GM18507 (cell line): ENCODE results near the gene UPF2.
A peak's percentile ranks its signal among the peaks of the same experiment; 100 is the strongest.
"Not testable (repeated sequence)": the region's sequence is repeated elsewhere in the genome, so short reads cannot be mapped to it uniquely, and the experiment has no call there.

ENCODE experiments used
- DNase-seq: peaks from one replicate; pipeline ENCODE4 v3.0.0; 2011; ENCODE audit warnings: low read depth; ENCODE audit not compliant: insufficient read length; ENCODE audit errors: extremely low spot score
- FAIRE-seq: peaks from 2 replicates; lab custom pipeline; 2011; peaks lifted over from hg19 to GRCh38; lab: Jason Lieb, UNC

UPF2 gene

DNA sequence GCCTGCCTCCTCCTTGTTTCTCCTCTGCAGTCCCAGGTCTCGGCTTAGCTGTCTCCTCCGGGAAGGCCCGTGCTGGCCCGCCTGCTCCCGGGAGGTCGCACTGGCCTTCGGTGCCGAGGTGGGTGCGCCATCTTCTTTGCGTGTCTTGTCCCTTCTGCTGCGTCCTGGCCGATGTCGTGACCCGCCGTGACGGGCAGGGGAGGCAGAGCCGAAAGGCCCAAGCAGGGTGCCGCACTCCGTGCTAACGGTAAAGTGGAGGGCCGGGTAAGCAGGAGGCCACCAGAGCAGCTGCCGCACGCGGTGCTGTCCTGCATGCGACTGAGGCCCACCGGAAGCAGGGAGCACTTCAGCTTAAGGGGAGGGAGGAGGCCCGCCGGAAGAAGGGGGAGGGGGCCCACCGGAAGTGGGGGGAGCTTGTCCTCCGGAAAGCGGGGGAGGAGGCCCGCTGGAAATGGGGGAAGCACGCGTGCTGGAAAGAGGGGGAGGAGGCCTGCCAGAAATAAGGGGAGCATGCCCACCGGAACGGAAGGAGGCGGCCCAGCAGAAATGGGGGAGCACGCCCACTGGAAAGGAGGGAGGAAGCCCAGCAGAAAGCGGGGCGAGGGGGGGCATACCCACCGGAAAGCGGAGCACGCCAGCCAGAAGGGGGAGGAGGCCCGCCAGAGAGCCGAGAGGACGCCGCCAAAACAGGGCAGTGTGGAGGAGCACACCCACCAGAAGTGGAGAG lies 148.1 kb downstream of the UPF2 start:
- no peak for FAIRE-seq

DNA sequence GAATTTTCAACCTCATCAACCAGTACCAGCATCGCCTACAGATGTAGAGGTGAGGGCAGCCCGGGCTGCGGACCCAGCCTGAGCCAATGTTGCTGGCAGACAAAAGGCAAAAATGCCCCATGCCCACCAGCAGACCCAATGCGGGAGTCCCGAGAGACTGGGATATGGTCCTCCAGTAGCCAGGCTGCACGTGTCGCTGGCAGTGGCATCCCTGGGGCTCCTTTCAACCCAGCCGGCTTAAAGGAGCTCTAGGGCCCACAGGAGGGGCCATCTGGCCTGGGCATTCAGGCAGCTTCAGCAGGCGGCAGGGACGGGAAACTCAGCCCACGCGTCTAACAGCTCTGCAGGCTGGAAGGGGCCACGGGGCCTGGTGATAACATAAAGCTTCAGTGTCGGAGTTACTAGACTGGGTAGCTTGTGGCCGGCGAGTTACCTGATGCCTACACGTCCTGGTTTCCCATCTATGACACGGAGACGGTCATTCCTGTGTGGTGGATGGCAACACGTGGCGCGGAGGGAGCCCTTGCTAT lies 148.8 kb downstream of the UPF2 start:
- DNase-seq: no peak
- no peak for FAIRE-seq

More for the DNA sequence above, 148.1 kb downstream of the UPF2 start:
- DNase-seq: no peak

DNA sequence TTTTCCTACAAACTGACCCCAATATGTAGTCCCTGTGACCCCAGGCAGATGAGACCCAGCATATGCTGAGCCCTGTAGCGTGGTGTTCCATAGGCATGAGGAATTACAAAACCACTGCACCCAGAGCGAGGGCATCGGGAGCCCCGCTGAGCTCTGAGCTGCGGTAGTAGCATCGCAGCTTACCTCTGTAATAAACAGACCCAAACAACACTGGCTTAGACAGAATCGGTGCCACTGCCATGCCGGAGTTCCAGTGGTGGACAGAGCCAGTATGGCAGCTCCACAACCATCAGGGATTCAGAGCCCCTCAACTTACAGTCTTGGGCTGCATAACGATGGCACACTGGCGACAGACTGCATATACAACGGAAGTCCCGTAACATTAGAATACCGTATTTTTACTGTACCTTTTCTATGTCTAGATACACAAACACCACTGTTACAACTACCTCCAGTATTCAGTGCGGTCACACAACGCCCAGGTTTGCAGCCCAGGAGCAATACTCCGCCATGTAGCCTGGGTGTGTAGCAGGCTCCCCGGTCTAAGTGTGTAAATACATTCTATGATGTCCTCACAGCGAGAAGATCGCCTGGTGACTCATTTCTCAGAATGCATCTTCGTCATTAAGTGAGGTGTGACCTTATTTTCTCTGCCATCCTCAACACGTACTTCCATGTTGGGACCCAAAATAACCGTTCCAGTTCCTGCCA lies 150.7 kb downstream of the UPF2 start:
- no peak for FAIRE-seq

DNA sequence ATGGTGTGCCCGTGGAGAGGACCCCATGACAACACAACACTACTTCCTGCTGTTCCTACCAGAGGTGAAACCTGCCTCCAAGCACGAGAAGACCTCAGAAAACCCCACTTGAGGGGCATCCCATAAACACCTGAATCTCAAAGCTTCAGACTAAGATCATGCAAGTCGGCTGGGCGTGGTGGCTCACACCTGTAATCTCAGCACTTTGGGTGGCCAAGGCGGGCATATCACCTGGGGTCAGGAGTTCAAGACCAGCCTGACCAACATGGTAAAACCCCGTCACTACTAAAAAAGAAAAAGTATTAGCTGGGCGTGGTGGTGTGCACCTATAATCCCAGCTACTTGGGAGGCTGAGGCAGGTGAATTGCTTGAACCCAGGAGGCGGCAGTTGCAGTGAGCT lies 153.3 kb downstream of the UPF2 start:
- not testable (repeated sequence) for FAIRE-seq, DNase-seq

More for the DNA sequence above, 150.7 kb downstream of the UPF2 start:
- DNase-seq: no peak

DNA sequence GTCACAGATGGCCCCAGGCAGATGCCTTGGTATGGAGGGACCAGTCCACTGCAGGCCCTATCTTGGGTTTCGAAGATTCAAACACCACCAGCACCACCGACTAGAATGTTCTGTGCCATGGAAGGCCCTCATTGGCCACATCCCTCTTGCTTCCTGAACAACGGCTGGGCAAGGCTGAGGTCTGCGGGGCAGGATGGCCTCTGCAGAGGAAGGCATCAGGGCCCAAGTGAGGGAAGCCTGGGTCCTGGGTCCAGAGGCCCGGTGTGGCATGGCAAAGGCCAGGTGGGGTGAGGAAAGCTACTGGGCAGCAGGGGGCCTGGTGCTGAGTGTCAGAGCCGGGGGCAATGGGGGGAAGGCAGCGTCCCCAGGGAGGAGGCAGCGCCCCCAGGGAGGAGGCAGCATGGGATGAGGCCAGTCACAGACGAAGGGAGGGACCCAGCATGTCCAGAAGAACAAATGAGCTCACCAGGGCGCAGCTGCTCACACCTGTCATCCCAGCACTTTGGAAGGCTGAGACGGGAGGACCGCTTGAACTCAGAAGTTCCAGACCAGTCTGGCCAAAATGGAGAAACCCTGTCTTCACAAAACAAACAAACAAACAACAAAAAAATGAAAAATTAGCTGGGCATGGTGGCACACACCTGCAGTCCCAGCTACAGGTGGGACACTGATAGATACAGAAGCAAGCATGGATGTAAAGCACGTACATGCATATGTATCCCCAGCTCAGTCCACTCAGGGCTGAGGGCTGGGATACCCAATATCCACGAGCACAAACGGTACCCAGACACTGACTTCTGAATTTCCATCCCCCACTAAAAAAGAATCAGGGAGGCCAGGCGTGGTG lies 155.0 kb downstream of the UPF2 start:
- DNase-seq: no peak
- no peak for FAIRE-seq

DNA sequence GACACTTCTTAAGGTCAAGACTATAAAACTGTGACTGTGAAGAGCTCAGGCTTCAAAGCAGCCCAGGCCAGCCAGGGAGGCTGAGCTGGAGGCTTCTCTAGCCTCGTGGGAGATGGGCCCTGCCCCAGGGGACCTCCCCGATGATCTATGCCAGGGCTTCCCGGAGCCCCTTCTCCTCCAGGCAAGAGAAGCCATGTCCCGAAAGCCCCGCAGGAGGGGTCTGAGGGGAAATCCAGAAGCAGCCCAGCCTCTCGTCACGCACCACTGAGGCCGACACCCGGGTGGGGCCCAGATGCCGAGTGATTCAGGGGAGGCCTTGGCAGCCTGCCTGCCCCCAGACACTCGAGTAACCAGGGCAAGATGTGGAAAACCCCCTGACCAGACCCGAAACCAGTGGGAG lies 155.8 kb downstream of the UPF2 start:
- FAIRE-seq: peak; percentile 83
- no peak for DNase-seq

DNA sequence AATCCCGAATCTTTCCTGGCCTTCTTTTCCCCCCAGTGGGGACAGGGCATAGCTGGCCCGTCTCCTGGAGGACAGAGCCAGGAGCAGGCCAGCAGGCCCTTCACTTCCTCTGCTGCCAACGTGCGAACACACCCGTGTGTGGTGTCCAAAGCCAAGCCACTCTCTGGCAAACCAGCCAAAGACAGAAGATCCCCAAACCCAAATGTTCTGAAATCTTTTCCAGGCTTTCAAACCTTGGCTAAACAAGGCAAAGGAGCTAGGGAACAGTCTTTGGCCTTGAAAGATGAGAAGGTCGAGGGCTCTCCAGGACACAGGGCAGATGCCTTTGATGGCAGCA lies 156.5 kb downstream of the UPF2 start:
- DNase-seq (no peak), FAIRE-seq (no peak)

DNA sequence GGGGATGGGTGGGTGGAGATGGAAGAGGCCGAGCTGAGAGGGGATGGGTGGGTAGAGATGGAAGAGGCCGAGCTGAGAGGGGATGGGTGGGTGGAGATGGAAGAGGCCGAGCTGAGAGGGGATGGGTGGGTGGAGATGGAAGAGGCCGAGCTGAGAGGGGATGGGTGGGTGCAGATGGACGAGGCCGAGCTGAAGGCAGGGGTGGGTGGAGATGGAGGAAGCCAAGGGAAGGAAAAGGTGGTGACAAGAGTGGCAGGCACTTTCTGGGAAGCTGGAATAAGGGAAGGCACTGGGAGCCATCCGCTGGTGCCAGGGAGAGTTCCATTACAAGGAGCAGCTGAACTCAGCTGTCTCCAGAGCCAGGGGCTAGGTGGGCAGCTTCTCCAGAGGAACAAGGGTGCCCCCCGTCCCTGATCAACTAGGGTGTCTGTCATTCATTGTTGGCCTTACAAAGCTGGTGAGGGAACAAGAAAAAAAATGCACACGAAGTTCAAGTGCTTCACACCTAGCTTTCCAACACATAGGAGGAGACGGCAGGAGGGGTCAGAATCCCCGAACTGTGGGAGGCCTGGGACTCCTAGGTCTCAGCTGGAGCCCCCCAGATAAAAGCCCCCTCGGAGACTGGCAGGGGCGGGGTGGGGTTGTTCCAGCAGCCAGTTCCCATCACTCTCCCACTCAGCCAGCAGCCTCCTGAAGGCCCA lies 157.0 kb downstream of the UPF2 start:
- DNase-seq (no peak), FAIRE-seq (no peak)

GRCh38 chr10:11884706-11885423 lies 157.7 kb downstream of the UPF2 start:
- no peak for FAIRE-seq
- DNase-seq: no peak

GRCh38 chr10:11882646-11883375 lies 159.8 kb downstream of the UPF2 start:
- DNase-seq (no peak), FAIRE-seq (no peak)

GRCh38 chr10:11881477-11882417 lies 160.9 kb downstream of the UPF2 start:
- DNase-seq: no peak
- FAIRE-seq: no peak

DNA sequence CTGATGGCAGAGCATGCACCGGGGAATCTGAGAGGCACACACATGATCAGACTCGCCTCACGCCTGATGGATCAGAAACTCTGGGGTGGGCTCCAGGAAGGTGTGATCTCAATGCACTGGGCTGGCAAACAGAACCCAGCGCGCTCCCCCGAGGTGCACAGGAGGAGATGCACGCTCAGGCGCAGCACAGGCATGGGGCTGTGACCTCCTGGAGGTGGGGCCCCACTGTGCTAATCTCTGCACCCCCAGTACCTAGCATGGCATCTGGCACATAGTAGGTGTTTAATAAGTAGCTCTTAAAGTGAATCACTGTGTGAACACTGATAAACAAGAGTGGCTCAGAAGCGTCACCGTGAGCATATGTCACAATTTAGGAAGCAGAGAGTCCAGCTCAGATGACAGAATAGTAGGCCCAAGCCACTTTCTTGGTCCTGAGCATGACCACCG lies 161.6 kb downstream of the UPF2 start:
- DNase-seq: no peak
- FAIRE-seq: no peak

DNA sequence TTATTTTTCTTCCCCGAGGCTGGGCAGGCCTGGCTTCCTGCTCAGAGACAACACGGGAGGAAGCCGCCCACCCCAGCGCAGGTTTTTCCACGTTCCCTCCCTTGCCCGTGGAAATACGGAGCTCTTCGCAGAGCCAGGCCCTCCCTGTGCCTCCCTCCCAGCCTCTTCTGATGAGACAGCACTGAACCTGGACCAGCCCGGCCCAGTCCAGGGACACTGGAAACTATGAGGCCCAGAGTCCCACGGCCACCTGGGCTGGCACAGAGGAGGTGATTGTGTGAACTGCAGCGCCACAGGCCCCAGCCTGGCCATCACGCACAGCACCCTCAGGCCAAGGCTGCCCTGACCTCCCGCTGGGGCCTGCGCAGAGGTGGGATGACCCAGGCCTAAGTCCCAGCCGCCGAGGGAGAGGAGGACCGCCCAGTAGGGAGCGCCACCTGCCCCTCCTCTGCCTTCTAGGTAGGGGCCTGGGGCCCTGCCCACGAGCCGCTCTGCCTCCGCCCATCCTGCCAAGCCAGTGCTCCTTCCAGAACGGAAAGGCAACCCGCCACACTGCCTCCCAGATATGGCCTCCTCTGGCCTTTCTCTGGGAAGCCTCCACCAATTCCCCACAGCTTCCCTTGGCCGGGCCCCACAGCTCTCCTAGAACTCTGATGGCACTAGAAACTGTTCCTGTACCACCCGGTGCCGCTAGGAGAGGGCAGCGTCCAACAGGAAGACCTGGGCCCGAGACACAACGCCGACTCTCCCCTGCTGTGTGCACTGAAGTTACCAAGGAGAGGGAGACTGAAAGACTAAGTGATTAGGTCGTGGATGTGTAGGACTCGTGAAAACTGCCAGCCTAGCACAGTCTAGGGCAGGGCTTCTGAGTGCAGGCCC lies 162.2 kb downstream of the UPF2 start:
- FAIRE-seq: no peak
- no peak for DNase-seq

DNA sequence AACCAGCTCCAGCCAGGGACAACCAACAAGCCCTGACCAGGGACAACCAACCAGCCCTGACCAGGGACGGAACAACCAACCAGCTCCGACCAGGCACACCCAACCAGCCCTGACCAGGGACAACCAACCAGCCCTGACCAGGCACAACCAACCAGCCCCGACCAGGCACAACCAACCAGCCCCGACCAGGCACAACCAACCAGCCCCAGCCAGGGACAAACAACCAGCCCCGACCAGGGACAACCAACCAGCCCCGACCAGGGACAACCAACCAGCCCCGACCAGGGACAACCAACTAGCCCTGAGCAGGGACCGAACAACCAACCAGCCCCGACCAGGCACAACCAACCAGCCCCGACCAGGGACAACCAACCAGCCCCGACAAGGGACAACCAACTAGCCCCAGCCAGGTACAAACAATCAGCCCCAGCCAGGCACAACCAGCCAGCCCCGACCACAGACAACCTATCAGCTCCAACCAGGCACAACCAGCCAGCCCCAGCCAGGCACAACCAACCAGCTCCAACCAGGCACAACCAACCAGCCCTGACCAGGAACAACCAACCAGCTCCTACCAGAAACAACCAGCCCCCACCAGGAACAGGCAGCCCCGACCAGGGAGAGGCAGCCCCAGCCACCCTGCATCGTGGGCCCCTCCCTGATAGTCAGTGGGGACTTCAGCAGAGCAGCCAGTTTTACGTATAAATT lies 163.1 kb downstream of the UPF2 start:
- FAIRE-seq: no peak

DNA sequence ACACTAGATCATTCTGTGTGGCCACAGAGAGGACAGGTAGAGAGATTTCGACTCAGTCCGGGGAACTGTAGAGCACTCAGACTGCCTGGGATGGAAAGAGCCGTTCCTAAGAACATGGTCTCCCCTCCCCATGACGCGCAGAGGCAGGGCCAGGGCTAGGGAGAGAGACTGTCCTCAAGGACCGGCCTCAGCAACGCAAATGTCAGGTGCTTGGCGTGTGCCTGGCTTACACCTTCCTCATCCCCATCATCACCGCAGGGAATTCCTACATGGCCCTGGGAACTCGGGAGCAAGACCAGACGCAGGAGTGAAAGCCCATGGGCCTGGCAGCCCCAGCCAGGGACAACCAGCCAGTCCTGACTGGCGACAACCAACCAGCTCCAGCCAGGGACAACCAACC lies 163.8 kb downstream of the UPF2 start:
- FAIRE-seq (no peak), DNase-seq (no peak)

More for the DNA sequence above, 163.1 kb downstream of the UPF2 start:
- no peak for DNase-seq

DNA sequence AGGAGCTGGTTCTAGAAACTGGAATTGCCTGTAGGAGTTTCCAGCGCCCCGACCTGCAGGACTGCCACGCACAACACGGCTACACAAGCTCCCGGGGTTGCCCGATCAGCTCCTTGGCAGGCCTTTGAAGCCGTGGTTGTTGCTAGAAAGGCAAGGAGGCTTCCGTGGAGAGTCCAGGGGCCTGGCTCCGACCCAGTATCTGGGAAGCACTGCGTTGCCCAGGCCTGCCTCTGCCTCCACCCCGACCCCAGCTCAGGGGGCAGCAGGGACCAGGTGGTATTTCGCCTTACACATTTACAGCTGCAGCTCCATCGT lies 165.1 kb downstream of the UPF2 start:
- FAIRE-seq (no peak), DNase-seq (no peak)
